ENCODE measurements around the gene ANKRD27.
A peak's percentile ranks its signal among the peaks of the same experiment; 100 is the strongest.

The ANKRD27 gene

GRCh38 chr19:32570081-32570785 lies 104.7 kb downstream of the ANKRD27 start:
- peak; percentile 36 to 92 (median 68) for DNase-seq
- intact Hi-C loops (cut with DNase I): loop anchor here (2.0 to 10.0 kb wide), 4 partner anchors 165 to 1885 kb away; partner anchors contain the start of gene DPY19L3

DNA sequence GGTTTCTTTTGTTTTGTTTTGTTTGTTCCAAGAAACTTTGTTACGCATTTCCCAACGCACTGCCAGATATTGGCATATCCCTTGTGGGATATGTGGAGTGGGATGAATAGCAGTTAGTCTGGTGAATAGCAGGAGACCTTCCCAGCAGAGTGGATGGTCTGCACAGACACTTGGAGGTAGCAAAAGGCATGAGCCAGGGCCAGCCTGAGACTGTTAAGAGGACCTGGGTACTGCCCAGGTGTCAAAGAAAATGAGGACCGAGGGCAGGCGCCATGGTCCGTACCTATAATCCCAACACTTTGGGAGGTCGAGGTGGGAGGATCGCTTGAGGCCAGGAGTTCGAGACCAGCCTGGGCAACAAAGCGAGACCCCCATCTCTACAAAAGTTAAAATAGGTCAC lies 107.5 kb downstream of the ANKRD27 start:
- no peak for DNase-seq
- intact Hi-C loops (cut with DNase I): no loop called here

GRCh38 chr19:32566246-32566830 lies 108.6 kb downstream of the ANKRD27 start:
- DNase-seq: peak in 1 of 10 donors; percentile 13
- intact Hi-C loops (cut with DNase I): no loop called here

DNA sequence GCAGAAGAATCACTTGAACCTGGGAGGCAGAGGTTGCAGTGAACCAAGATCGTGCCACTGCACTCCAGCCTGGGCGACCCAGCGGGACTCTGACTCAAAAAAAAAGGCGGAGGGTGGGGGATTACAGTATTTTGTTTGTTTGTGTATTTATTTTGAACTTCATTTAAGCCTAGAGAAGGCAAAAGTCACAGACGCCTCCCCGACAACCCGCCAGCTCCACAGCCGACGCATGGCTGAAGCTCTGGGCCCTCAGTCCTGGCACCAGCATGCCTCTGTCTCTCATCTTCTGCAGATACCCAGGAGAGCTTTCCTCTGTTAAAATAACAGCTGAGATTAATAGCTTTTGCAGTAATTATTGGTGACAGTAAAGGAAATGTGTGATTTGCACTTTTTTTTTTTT lies 111.2 kb downstream of the ANKRD27 start:
- intact Hi-C loops (cut with DNase I): no loop called here

GRCh38 chr19:32558607-32559228 lies 116.3 kb downstream of the ANKRD27 start:
- peak in 1 of 10 donors; percentile 14 for DNase-seq
- intact Hi-C loops (cut with DNase I): no loop called here

More for the DNA sequence above, 111.2 kb downstream of the ANKRD27 start:
- DNase-seq: peak in 1 of 10 donors; percentile 6

- intact Hi-C loops (cut with DNase I): no loop called here
- DNase-seq: peak in 1 of 10 donors; percentile 15
Observed at GRCh38 chr19:32555786-32556185, 119.2 kb downstream of the ANKRD27 start.

GRCh38 chr19:32550666-32551065 lies 124.3 kb downstream of the ANKRD27 start:
- intact Hi-C loops (cut with DNase I): no loop called here
- peak in 1 of 10 donors; percentile 10 for DNase-seq
